A549 treated with Mapracorat at 1 μM for 4 hours (cell line): Measurements from ENCODE around the gene ST6GALNAC2. TPM values are rescaled to one million over a fixed set of nuclear protein-coding genes. Genes with fewer than 3 reads are reported as not detected.

ENCODE experiments used
- total RNA-seq: library from RNA; stranded (reverse); fragments of 200-300 nt; extraction: Qiagen RNA extraction; gene quantifications from 5 replicates; pipeline ENCODE4 v1.2.3, GENCODE V29; 2022

ST6GALNAC2 gene
- total RNA-seq, result 0.23 to 0.61 TPM (median 0.33 TPM) in 5 replicates

GRCh38 chr17:76585649-76586593 is at the start of gene ST6GALNAC2:
ST6GALNAC2 (minus strand) TSS chr17:76585860; CDS start chr17:76585808, 52 bp downstream.

DNA sequence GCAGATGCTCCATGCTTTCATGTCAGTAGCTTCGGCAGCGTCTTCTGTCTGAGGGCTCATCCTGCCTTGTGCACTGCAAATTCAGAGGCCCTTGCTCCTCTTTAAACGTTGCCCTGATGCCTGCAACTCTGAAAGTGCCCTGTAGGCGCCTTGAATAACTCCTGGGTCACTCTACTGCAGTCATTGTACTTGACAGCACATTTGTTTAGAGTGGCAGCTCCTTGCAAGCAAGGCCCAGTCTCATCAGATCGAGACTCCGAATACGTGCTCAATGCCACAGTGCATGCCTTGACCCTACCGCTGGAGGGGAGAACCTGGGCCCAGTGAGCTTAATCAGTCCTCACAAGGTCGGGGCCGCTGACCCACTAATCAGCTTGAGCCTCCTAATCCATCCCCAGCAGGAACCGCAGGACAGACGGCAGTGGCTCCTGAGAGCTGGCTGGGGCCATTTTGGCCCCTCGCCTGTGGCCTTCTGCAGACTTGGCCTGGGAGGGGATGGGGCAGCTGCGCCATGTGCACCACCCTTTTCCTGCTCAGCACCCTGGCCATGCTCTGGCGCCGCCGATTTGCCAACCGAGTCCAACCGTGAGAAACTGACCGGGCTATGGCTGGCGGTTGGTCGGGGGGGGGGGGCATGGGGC is 45.9 kb downstream of the ST6GALNAC2 start, which contains the start of gene PRCD:
PRCD (plus strand) TSS at position 414 of the 641 bp plus-strand sequence; CDS start at position 512, 98 bp downstream.

DNA sequence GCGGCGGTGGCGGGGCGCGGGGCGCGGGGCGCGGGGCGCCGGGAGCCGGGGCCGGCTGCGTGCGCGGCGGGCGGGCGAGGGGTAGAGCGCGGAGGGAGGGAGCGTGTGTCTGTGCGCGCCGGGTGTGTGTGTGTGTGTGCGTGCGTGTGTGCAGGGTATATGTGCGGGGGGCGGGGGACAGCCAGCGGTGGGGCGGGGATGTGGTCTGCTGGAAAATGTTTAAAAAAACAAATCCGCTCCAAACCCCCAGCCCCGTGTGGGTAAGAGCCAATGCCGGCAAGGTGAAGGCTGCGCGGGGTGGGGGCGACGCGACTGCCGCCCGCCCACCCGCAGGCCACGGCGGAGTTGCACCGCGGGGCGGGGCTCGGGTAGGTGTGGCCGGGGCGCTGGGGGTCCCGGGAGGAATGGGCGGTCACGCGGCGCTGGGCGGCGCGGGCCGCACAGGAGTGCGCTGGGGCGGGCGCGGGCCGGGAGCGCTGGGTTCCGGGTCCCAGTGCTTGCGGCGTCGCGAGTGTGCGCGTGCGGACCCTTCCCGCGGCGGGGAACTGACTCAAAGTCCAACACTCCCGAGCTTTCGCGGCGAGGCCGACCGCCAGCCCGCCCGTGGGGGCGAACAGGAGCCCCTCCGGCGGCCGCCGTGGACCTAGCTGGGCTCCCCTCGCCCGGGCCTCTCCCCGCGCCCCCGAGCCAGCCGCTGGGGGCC is 47.9 kb downstream of the ST6GALNAC2 start, which contains the start of gene CYGB:
CYGB (minus strand) TSS at position 132 of the 703 bp plus-strand sequence. CDS start 167 bp downstream, outside the sequence.

Other genes with a start within 250 kb of the ST6GALNAC2 start
- gene PRPSAP1, start 231.9 kb downstream of the ST6GALNAC2 start, total RNA-seq, result 51.1 to 64.4 TPM (median 58.5 TPM) in 5 replicates
- gene SPHK1, start 201.3 kb downstream of the ST6GALNAC2 start, total RNA-seq, result 35.7 to 54.0 TPM (median 44.8 TPM) in 5 replicates
- gene UBE2O, start 132.7 kb downstream of the ST6GALNAC2 start, total RNA-seq, result 23.1 to 32.6 TPM (median 29.5 TPM) in 5 replicates
- 0.20 to 0.81 TPM (median 0.64 TPM) in 4 of 5 replicates, not detected in the other for gene AANAT, start 118.3 kb downstream of the ST6GALNAC2 start, total RNA-seq
- 45.2 to 69.1 TPM (median 63.0 TPM) in 5 replicates for gene RHBDF2, start 84.4 kb downstream of the ST6GALNAC2 start, total RNA-seq
- 0.60 to 1.8 TPM (median 1.1 TPM) in 5 replicates for gene CYGB, start 48.2 kb downstream of the ST6GALNAC2 start, total RNA-seq
- not detected in 5 replicates for gene PRCD, start 45.8 kb downstream of the ST6GALNAC2 start, total RNA-seq
- 0.21 to 0.49 TPM (median 0.37 TPM) in 5 replicates for gene ST6GALNAC1, start 57.9 kb upstream of the ST6GALNAC2 start, total RNA-seq
- 58.0 to 75.0 TPM (median 65.0 TPM) in 5 replicates for gene MXRA7, start 125.1 kb upstream of the ST6GALNAC2 start, total RNA-seq
- 72.6 to 78.6 TPM (median 75.6 TPM) in 5 replicates for gene JMJD6, start 140.7 kb upstream of the ST6GALNAC2 start, total RNA-seq
- 56.4 to 59.8 TPM (median 59.0 TPM) in 5 replicates for gene METTL23, start 141.0 kb upstream of the ST6GALNAC2 start, total RNA-seq
- gene SRSF2, start 151.5 kb upstream of the ST6GALNAC2 start, total RNA-seq, result 395 to 461 TPM (median 439 TPM) in 5 replicates
- gene MFSD11, start 152.3 kb upstream of the ST6GALNAC2 start, total RNA-seq, result 19.4 to 21.8 TPM (median 20.4 TPM) in 5 replicates